HG03558 (cell line): Measurements from ENCODE around the gene GAL3ST2.
"Not testable (repeated sequence)": the region's sequence is repeated elsewhere in the genome, so short reads cannot be mapped to it uniquely, and the experiment has no call there.

Experiments used
- ATAC-seq: cut with Tn5 transposase; IDR thresholded peaks from one replicate; pipeline ENCODE4 v1.9.1; 2021; ENCODE audit warnings: moderate number of reproducible peaks; ENCODE audit not compliant: unreplicated experiment; ENCODE audit errors: extremely low read depth

The GAL3ST2 gene

GRCh38 chr2:241745276-241745675 is 31.3 kb upstream of the GAL3ST2 start:
- ATAC-seq, result no peak

GRCh38 chr2:241746084-241746483 is 30.5 kb upstream of the GAL3ST2 start:
- no peak for ATAC-seq

DNA sequence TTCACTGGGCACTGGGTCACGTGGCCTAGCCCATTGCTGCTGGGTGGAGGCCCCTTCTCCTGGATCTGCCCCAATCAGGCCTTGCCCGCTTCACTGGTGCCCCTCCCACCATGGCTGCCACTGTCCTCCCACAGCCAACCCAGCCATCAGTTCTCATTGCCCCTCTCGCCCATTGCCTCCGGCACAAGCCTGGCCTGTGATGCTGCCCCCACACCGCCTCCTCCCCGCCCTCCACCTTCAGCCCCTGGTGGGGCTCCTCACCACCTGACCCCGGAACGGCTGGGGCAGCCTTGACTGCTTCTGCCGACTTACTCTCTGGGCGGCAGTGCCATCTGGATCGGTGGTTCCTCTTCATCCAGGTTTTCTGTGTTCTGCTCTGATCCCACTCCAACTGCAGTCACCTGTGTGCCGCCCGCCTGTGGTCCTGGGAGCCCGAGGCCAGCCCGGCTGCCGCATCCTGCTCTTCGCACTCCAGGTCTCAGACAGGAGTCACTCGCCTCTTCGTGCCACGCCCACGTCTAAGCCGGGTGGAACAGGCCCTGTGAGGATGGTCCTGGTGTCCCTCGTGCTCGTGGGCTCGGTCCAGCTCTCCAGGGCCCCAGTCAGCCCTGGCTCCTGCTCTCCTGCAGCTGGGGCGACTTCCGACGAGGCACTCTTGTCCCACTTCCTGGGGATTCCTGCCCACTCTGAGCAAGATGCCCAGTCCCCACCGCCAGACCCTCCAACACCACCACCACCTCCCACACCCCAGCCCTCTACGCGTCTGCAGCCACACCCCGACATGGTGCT is 28.0 kb upstream of the GAL3ST2 start:
- ATAC-seq, result no peak

GRCh38 chr2:241750076-241750840 is 26.4 kb upstream of the GAL3ST2 start:
- no peak for ATAC-seq

DNA sequence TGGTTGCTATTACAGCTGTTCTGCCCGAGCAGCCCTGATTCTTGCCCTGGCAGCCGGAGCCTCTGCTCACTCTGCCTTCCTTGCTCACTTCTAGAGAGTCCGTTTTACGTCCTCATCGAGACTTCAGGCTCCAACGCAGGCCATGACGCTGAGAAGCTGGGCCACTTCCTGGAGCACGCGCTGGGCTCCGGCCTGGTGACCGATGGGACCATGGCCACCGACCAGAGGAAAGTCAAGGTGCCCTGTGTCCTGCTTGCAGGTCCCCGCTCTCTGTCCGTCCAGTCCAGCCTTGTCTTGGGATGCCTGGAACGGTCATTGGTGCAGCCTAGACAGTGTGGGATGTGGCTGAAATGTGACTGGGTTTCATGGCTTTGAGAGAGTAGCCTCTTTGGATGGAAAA is 25.5 kb upstream of the GAL3ST2 start:
- no peak for ATAC-seq

- no peak for ATAC-seq
These were observed 24.8 kb upstream of the GAL3ST2 start for GRCh38 chr2:241751776-241752175.

DNA sequence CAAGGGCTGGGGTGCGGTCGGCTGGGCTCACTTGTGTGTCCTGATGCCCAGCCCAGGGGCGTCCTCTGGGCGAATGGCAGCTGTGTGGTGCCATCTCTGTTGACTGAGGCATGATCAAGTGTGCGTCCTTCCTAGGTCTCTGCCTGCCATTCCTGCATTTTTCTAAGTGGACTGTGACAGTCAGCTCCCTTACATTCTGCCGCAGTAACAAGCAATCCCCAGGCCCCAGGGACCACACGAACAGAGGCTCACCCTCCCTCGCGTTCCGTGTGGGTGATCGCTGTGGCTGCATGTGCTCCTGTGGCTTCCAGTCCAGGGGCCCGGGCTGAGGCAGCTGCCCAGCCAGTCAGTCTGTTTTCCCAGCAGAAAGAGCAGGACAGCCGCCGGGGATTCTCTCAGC is 24.4 kb upstream of the GAL3ST2 start:
- ATAC-seq, result no peak

DNA sequence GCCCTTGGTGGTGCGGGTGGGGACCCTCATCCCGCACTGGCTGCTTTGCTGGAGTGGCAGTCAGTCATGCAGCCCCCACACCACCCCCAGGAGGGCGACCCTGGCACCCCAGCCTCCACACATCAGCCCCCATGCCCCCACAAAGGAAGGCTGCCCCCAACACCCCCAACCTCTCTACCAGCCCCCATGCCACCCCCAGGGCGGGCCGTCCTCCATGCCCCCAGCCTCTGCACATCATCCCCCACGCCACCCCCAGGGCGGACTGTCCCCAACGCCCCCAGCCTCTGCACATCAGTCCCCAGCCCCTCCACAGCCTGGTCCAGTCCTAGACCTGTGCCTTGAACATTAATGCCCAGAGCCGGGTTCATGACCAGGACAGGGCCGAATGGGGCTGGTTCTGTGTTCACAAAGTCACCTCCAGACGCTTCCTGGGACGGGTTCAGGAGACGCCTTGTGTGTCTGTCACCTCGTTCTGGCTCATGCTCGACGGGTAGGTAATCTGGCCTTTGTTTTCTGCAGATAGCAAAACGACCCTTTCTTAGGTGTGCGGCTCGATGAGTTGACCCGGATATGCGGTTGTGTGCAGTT is 23.8 kb upstream of the GAL3ST2 start:
- no peak for ATAC-seq

DNA sequence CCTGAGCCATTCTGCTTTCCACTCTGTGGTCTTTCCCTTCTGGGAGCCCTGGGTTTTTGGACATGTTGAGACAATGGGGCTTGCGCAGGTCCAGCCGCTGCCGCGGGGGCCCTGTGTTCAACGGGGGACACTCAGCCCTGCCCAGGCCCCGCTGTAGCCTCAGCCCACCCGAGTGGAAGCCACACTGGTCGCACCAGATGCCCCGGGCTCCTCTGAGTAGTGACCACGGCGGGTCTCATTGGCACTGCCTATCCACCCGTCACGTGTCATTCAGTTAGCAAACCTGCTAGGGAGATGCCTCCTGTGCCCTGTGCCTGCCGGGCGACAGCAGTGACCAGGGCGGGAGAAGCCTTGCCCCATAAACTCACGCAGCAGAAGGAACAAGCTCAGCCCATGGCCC is 23.1 kb upstream of the GAL3ST2 start:
- no peak for ATAC-seq

GRCh38 chr2:241754042-241754441 is 22.6 kb upstream of the GAL3ST2 start:
- ATAC-seq, result no peak

DNA sequence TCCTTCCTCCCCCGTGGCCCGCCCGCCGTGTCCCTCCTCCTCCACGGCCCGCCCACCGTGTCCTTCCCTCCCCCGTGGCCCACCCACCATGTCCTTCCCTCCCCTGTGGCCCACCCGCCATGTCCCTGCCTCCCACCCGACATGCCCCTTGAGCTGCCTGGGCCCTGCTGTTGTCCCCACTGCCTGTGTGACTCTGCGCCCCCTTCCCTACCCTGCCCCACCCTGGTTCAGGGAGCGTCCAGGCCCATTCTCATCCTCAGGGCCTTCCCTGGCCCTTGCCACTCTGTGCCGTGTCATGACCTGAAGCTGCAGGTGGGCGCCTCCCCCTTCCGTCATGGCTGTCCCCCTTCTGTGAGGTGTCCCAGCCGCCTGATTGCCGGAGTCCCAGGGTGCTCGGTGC is 21.5 kb upstream of the GAL3ST2 start:
- ATAC-seq, result no peak

DNA sequence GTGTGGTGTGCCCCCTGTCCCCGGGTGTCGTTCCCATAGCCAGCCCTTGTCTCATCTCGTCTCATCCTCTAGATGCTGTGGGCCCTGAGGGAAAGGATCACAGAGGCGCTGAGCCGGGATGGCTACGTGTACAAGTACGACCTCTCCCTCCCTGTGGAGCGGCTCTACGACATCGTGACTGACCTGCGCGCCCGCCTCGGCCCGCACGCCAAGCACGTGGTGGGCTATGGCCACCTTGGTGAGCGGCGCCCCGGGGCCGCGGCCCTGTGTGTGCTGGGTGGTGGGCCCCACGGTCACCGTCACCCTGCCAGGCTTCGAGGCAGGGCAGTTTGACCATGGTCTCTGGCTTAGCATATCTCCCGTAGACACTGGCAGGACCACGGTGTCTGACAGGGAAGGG is 20.8 kb upstream of the GAL3ST2 start:
- ATAC-seq, result no peak

GRCh38 chr2:241759067-241759807 is 17.4 kb upstream of the GAL3ST2 start:
- no peak for ATAC-seq

DNA sequence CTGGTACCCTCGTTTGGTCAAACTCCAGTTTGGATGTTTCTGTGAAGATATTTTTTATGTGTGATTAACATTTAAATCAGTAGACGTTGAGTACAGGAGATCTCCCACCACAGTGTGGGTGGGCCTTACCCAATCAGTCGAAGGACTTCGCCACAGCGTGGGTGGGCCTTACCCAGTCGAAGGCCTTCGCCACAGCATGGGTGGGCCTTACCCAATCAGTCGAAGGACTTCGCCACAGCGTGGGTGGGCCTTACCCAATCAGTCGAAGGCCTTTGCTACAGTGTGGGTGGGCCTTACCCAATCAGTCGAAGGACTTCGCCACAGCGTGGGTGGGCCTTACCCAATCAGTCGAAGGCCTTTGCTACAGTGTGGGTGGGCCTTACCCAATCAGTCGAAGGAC is 16.7 kb upstream of the GAL3ST2 start:
- not testable (repeated sequence) for ATAC-seq

GRCh38 chr2:241760301-241760771 is 16.3 kb upstream of the GAL3ST2 start:
- no peak for ATAC-seq

GRCh38 chr2:241762321-241762932 is 14.2 kb upstream of the GAL3ST2 start:
- ATAC-seq, result no peak

DNA sequence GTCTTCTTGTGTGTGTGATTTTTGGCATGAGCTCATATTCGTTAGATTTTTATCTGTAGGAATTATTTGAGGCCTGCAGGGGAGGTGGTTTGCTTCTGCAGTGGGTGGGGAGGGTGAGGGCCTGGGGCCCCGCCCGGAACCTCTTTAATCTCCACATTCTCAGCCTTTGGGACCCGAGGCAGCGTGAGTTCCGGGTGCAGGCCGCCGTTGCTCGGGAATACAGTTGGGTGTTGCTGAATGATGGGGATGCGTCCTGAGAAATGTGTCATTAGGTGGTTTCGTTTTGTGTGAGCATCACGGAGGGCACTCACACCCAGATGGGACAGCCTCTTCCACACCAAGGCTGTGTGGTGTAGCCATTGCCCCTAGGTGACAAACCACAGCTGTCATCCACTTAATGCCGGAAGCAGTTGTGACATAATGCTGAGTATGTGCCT is 13.7 kb upstream of the GAL3ST2 start:
- ATAC-seq, result no peak

- no peak for ATAC-seq
These were observed 12.9 kb upstream of the GAL3ST2 start for GRCh38 chr2:241763551-241764274.
